ENCODE measurements around the gene SNRPD2.

The SNRPD2 gene

GRCh38 chr19:45653634-45654033, 38.1 kb downstream of the SNRPD2 start:
- DNase-seq: no peak

DNA sequence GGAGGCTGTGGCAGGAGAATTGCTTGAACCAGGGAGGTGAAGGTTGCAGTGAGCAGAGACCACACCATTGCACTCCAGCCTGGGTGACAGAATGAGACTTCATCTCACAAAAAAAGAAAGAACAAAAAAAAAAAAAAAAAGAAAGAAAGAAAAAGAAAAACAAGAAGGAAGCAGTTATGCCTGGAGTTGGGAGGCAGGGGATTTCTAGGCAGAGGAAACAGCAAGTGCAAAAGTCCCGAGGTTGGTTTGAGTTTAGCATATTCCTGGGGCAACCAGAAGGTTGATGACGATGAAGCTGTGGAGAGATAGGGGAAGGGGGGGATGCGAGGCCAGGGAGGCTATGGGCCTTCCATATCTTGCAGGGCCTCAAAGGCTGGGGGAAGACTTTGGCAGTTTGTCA, 41.0 kb downstream of the SNRPD2 start:
- no peak for DNase-seq

DNA sequence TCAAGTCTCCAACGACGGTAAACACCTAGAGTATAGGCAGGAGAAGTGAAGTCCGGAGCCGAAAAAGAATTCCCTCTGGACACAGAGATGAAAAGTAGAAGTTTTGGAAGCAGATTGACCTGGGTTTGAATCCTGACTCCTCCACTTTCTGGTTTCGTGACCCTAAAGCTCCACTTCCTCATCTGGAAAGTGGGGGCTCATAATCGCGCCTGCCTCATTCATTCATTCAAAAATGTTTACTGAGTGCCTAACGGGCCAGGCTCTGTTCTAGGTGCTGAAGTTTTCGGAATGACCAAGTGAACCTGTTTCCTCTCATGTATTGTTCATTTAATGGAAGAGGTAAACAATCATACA, 45.4 kb downstream of the SNRPD2 start:
- DNase-seq: no peak

- peak; percentile 71 for DNase-seq
Measured at GRCh38 chr19:45645631-45646344, 46.0 kb downstream of the SNRPD2 start.

- DNase-seq: no peak
Measured at GRCh38 chr19:45645068-45645630, 46.6 kb downstream of the SNRPD2 start.

DNA sequence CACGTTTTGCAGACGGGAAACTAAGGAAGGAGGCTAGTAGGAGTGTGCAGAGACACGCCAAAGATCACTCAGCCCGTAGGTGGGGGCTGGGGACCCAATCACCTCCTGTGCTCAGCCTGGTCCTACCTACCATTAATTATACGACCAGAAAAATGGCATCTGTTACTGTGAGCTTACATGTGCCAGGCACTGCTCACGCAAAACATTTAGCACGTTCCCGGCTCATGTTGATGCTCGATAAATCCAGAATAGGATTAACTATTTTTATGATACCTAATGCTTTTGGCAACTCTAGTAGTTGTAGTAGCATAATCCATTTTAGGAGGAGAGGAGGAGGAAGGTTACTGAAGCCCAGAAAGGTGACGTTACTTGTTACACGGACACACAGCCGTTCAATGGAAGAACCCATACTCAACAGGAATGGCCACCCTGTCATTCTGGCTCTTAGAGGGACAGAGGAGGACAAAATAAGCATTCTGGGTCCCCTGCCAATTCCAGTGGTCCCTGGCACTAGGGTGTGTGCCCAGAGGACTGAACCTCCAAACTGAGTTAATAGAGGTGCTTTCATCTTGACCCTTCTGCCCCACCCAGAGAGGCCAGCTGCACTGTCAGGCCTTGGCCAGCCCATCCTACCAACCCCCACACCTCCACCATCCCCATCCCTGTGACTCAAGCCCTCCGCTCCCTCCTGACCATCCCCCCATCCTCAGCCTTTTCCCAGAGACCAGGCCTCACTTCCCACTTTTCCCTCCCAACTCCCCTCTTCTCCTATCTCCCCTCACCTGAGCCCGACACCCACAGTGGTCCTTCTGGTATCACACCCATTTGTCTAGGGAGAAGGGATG, 47.6 kb downstream of the SNRPD2 start:
- no peak for DNase-seq

DNA sequence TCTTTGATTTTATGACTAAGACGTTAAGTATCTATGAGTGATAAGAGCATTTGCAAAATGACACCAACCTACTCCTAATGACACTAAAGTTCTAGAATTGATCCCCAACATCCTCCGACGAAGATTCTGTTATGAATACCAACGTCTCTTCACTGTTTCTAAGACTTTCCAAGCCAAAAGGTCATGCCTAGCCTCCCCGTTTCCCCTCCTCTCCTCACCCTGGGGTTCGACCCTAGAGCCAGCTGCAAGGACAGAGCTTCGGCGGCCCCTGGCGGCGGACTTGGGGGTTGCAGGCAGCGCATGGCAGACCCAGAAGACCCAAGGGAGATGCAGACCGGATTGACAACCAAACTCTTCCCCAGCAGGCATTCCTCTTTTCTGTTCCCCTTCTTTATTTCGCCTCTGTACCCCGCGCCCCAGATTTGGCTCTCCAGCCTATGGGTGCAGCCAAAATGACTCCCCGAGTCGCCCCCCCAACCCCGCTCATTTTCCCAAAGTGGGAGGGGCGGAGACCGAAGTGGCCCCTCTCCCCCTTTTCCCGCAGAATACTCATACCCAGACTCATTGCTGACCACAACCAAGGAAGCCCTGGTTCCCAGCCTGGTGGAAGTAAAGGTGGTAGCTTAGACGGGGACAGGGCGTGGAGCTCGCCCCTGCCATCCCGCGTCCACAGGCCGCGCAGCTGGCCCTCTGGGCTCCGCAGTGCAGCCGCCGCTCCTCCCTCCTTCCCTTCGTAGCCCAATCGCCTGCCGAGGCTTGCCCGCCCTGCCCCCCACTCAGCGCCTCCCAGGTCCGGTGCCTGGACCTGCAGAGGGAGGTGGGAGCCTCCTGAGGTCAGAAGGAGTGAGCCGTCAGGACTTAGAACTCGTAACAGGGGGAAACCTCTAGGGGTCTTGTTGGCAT, 48.5 kb downstream of the SNRPD2 start:
- peak; percentile 83 for DNase-seq

GRCh38 chr19:45641274-45642105, 50.3 kb downstream of the SNRPD2 start:
- DNase-seq: peak; percentile 87

DNA sequence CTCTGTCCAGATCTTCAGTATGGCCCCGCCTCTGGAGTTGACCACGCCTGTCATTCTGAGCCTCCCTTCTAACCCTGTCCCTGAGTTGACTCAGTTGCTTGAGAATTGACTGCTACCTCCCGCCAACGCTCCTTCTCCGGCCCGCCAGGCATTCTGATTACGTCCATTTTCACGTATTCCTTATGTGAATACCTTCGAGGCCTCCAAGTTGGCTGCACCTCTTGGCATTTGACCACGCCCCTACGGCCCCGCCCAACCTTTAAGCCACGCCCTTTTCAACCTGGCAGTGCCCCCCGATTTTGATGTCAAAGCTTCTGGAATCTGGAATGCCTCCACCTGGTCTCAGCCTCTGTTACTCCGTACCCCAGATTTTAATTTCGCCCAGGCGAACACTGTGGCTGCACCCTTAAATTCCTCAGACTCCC, 50.9 kb downstream of the SNRPD2 start:
- DNase-seq: no peak

DNA sequence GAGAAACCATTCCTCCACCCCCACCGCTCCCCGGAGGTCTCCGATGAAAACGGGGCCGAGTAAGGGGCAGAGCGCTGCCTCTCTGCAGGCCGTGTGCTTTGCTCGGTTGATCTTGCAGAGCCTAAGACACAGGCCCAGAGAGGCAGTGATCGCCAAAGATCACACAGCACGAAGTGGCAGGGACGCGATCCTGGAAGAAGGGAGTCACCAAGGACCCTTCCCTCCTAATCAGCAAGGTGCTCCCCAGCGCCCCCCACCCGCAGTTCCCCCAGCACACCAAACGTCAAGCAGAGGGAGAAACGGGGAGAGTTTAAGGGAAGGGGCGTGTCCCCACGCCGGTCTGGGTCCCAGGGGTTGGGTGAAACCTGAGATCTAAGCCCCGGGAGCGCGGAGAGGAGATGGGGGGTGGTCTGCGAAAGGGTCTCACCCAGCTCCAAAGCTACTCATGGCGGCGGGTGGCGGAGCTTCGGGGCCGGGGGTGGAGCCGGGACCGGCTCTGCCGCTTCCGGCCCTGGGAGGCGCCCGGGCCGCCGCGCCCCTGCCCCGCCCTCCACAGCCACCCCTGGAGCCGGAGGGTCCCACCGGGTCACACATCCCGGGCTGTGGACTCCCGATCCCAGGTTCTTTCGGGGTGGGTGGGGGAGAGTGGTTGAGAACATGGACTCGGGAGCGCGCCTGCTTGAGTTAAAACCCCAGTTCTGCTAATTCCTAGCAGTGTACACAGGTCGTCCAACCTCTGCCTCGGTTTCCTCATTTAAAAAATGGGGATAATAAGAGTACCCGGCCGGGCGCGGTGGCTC, 52.6 kb downstream of the SNRPD2 start, which contains the start of gene EML2:
Gene EML2 (minus strand): TSS at position 468 of the 800 bp plus-strand sequence. CDS start 21 bp downstream, at position 447.
- peak; percentile 28 for DNase-seq

- DNase-seq: no peak
Measured at GRCh38 chr19:45637890-45638667, 53.7 kb downstream of the SNRPD2 start.
